ENCODE data around the gene IGSF21. TPM values are rescaled to one million over a fixed set of nuclear protein-coding genes. Genes with fewer than 3 reads are reported as not detected.

The IGSF21 gene
- total and polyA plus RNA-seq, 2 donors (not counting 3 experiments of a cell fraction or from before 2014, with no cell fraction given): not detected

- FAIRE-seq (no peak), DNase-seq (ENCODE audit: low read depth, low spot score) (no peak)
- H2AFZ ChIP-seq (ENCODE audit: low read depth, low read length): no peak overlapping the region
- no peaks in the 10 kb centered on the region for H3K27me3 ChIP-seq (ENCODE audit: control insufficient read depth in 2 of 2, insufficient read depth in 2 of 2, low read length in 2 of 2)
- H3K79me2 ChIP-seq (ENCODE audit: control insufficient read depth, insufficient read depth, low read length): no peaks in the 10 kb centered on the region
- no peaks in the 10 kb centered on the region for H3K36me3 ChIP-seq (ENCODE audit: control insufficient read depth in 2 of 2, extremely low read depth in 1 of 2, insufficient read depth in 2 of 2, low read length in 2 of 2)
- POLR2A ChIA-PET: no interaction called here
- intact Hi-C loops (cut with micrococcal nuclease): no loop called here
- no peaks in the 10 kb centered on the region for H3K9me3 ChIP-seq (replicated peaks; ENCODE audit: control insufficient read depth, insufficient read depth, low read length)
- no peak for TF ChIP-seq EZH2 (IDR thresholded peaks at IDR 0.05; ENCODE audit: borderline replicate concordance, low read depth, low read length, severe bottlenecking)
- no peak for TF ChIP-seq JUN (IDR thresholded peaks at IDR 0.05; ENCODE audit: borderline replicate concordance, insufficient read depth, insufficient read length, low read depth)
- TF ChIP-seq, protein P1, sequence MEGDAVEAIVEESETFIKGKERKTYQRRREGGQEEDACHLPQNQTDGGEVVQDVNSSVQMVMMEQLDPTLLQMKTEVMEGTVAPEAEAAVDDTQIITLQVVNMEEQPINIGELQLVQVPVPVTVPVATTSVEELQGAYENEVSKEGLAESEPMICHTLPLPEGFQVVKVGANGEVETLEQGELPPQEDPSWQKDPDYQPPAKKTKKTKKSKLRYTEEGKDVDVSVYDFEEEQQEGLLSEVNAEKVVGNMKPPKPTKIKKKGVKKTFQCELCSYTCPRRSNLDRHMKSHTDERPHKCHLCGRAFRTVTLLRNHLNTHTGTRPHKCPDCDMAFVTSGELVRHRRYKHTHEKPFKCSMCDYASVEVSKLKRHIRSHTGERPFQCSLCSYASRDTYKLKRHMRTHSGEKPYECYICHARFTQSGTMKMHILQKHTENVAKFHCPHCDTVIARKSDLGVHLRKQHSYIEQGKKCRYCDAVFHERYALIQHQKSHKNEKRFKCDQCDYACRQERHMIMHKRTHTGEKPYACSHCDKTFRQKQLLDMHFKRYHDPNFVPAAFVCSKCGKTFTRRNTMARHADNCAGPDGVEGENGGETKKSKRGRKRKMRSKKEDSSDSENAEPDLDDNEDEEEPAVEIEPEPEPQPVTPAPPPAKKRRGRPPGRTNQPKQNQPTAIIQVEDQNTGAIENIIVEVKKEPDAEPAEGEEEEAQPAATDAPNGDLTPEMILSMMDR (IDR thresholded peaks at IDR 0.05; ENCODE audit: extremely low read depth in 1 of 2, insufficient read depth in 1 of 2, low read depth in 1 of 2, low read length in 2 of 2): no peak
- TF ChIP-seq POLR2A (IDR thresholded peaks at IDR 0.05; ENCODE audit: low read depth, low read length): no peak
- no peak for TF ChIP-seq FOS (IDR thresholded peaks at IDR 0.05; ENCODE audit: borderline replicate concordance, insufficient read depth, low read length)
- TF ChIP-seq MYC (IDR thresholded peaks at IDR 0.05; ENCODE audit: low read depth, low read length): no peak
- no peak for TF ChIP-seq MAX (IDR thresholded peaks at IDR 0.05; ENCODE audit: insufficient read depth, insufficient read length)
- TF ChIP-seq POLR2AphosphoS5 (IDR thresholded peaks at IDR 0.05; ENCODE audit: insufficient read depth, low read depth, low read length): no peak
- no peak for TF ChIP-seq GATA2 (IDR thresholded peaks at IDR 0.05; ENCODE audit: insufficient read depth, insufficient read length, low read depth, low read length)
- no peak overlapping the region for H3K27ac ChIP-seq (ENCODE audit: insufficient read depth, low read depth, low read length)
- no peaks in the 10 kb centered on the region for H3K9me1 ChIP-seq (replicated peaks; ENCODE audit: control insufficient read depth, extremely low read depth, insufficient read depth, low read length)
- no peak overlapping the region for H3K4me2 ChIP-seq (ENCODE audit: insufficient read depth, low read length)
- no TSS peak for BruUV-seq (replicated peaks)
- CTCF ChIA-PET: no interaction called here
- H3K4me3 ChIP-seq (replicated peaks in 1 of 3; ENCODE audit: insufficient read depth in 1 of 3, low read depth in 1 of 3, low read length in 3 of 3): no peak overlapping the region
- dilution Hi-C loops (cut with MboI; ENCODE audit: extremely low pct_ligation_motif_present, low sequenced_read_pairs): no loop called here
- no peaks in the 10 kb centered on the region for H4K20me1 ChIP-seq (replicated peaks; ENCODE audit: control insufficient read depth, extremely low read depth, insufficient read depth, low read length)
- H3K4me1 ChIP-seq (ENCODE audit: control insufficient read depth, extremely low read depth, insufficient read depth, low read length): no peaks in the 10 kb centered on the region
- no peak overlapping the region for H3K9ac ChIP-seq (replicated peaks; ENCODE audit: extremely low read depth, insufficient read depth, low read length)
These were observed 15.7 kb upstream of the IGSF21 start for GRCh38 chr1:18091660-18092446.
